M059J (cell line): ENCODE results near the gene GDPD2. TPM values are rescaled to one million over a fixed set of nuclear protein-coding genes. Genes with fewer than 3 reads are reported as not detected.

Source experiments
- DNase-seq: peaks from one replicate; pipeline ENCODE4 v3.0.0-alpha.2; 2012; ENCODE audit warnings: low read depth
- total RNA-seq: library from RNA; depleted of rRNA; stranded (reverse); fragments of >200 nt; shearing (Covaris generic); gene quantifications from 2 replicates; pipeline ENCODE4 v1.2.3, GENCODE V29; 2014

GDPD2 gene
- total RNA-seq, 1 experiment from 2014 or later: not detected

GRCh38 chrX:70437011-70437410, 13.9 kb downstream of the GDPD2 start:
- no peak for DNase-seq

GRCh38 chrX:70437921-70438665, 15.0 kb downstream of the GDPD2 start:
- DNase-seq: peak; percentile 31

DNA sequence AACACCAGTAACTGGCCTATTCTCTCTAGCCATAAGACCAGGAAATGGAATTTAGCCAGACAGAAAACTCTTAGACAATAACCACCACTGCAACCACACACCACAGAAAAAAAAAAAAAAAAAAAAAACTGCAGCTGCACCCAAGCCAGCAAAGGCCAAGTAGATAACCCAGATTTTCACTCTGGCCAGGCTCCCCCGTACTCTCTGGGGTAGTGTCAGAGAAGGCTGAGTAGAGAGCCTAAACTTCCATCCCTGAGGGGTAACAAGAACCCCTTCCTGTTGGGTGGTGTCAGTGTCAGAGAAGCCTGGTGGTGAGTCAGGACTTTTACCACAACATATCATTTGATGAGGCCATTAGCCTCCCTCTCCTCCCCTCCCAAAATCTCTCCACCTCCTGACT, 15.9 kb downstream of the GDPD2 start:
- peak; percentile 74 for DNase-seq

DNA sequence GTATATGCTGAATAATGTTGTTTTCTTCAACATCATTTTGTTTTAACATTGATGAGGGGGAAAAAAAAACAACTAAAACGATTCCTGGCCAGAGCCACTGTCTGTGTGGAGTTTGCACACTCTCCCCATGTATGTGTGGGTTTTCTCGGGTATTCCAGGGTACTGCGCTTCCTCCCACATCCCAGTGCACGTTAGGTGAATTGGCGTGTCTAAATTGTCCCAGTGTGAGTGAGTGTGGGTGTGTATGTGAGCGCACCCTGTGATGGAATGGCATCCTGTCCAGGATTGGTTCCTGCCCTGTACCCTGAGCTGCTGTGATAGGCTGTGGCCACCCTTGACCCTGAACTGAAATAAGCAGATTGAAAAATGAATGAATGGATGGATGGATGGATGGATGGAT, 19.1 kb downstream of the GDPD2 start:
- no peak for DNase-seq

- DNase-seq: peak; percentile 56
These were observed 21.3 kb downstream of the GDPD2 start, which contains the start of gene DLG3 for GRCh38 chrX:70444326-70444945. Gene DLG3 (plus strand): TSS chrX:70444835. CDS start chrX:70445202, 367 bp downstream.

DNA sequence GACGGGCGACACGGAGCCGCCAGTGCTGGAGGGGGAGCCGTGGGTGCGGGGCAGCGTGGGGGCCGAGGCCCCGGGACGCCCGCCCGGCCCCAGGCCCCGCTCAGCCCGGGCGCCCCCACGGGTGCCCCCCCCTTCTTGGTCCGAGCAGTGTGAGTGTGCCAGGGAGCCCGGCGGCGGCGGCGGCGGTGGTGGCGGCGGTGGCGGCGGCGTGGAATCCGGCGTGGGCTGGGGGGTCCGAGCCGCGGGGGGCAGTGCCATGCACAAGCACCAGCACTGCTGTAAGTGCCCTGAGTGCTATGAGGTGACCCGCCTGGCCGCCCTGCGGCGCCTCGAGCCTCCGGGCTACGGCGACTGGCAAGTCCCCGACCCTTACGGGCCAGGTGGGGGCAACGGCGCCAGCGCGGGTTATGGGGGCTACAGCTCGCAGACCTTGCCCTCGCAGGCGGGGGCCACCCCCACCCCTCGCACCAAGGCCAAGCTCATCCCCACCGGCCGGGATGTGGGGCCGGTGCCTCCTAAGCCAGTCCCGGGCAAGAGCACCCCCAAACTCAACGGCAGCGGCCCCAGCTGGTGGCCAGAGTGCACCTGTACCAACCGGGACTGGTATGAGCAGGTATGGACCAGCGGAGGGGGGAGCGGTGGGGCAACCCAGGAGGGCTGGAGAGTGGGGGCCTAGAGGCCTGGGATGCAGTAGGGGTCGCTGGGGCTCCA, 22.0 kb downstream of the GDPD2 start:
- no peak for DNase-seq

- DNase-seq: no peak
These were observed 22.8 kb downstream of the GDPD2 start for GRCh38 chrX:70445951-70446350.

DNA sequence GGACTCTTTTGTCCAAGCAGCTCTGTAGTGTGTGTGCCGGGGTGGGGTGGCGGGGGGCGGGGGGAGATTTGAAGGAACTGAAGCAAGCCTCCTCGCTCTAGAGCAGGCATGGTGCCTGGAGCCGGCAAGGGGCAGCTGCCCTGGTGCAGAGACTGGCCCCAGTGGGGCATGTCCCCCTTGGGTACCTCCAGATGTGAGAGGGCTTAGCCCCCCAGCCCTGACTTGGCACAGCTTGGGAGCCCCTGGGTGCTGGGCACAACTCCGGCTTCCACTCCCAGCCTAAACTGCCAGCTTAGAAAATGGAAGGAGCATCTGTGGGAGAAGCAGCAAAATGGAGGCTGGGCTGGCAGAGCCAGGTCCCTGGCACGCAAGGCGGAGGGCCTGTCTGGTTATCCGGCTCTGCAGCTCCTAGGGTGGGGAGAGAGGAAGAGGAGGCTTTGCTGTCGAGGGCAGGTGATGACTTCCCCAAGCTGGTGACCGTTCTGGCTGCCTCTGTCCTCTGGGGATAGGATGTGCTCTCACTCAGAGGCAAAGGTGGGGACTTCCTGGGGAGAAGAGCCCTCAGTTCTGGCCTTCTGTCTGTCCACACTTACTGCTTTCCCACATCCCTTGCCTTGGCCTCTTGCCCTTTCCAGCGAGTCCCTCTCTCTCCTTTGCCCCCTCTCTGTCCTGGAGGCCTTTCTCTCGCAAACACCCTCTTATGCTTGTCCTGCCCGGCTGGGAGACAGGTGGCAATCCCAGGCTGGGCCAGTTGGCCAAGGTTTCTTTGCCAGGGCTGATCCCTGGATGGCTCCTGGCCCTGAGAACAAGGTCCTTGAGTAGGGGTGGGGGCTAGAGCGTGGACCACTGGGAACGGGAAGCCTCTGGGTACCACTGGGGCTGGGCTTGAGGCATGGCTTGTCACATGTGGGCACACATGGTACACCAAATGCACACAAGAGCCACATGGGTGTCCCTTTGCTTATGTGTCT, 23.6 kb downstream of the GDPD2 start:
- no peak for DNase-seq

DNA sequence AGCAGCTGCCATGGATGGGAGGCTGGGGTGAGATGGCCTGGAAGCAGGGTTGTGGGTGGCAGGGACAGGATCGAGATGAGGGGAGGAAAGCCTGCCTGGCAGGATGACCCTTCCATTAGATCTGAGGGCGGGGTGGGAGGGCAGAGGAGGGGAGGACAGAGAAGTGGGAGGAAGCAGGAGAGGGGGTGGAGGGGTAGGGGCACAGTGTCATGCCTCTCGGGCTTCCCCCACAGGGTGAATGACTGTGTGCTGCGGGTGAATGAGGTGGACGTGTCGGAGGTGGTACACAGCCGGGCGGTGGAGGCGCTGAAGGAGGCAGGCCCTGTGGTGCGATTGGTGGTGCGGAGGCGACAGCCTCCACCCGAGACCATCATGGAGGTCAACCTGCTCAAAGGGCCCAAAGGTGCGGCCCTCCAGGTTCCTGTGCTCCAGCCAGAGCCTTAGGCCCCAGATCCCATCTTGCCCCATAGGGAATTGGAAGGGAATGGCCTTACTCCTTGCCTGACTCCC, 26.4 kb downstream of the GDPD2 start:
- no peak for DNase-seq

DNA sequence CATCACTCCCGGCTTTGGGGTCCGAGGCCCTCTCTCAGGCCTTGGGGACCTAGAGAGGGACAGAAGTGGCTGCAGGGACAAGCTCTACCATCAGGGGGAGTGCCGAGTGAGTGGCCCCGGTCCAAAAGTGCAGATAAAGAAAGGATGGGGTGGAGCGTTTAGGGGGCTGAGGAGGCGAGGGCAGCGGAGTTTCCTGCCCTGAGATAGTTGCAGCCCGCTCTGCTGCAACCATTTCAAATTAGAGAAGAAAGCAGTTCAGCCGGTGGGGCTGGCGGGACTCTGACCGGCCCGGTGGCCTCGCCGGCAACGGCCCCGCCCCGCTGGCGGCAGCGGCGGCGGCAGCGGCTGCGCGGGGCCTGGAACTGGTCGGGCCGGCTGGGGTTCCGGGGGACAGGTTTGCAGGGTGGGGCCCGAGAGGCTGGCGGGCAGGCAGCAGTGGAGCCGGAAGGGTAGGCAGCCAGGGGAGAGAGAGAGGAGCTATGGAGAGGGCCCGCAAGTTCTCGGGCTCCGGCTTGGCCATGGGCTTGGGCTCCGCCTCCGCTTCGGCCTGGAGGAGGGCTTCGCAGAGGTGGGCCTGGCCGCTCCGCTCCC, 29.1 kb downstream of the GDPD2 start:
- peak; percentile 56 for DNase-seq

DNA sequence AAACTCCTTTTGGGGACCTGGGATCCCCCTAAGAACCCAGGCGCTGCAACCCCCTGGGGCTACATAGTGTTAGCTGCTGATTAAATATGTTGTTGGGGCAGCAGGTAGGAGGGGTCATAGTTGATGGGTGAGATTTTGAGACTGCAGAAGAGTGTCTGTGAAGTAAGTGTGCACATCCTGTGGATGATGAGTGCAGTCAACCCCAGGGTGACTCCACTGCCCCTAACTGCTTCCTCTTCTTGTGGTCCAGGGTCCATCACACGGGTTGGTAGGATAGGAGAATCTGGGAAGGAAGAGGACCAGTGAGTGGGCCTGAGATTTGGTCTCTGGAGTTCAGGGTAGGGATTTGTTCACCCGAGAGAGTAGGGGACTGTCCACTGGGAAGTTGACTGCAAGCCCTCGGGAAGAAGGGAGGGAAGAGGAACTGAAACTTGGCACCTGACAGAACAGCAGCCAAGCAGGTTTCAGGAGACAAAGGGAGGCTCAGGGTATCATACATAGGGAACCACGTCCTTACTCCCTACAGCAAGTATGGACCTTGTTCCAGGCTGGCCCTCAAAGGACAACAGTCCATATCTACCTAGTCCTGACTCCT, 30.0 kb downstream of the GDPD2 start:
- DNase-seq: no peak

DNA sequence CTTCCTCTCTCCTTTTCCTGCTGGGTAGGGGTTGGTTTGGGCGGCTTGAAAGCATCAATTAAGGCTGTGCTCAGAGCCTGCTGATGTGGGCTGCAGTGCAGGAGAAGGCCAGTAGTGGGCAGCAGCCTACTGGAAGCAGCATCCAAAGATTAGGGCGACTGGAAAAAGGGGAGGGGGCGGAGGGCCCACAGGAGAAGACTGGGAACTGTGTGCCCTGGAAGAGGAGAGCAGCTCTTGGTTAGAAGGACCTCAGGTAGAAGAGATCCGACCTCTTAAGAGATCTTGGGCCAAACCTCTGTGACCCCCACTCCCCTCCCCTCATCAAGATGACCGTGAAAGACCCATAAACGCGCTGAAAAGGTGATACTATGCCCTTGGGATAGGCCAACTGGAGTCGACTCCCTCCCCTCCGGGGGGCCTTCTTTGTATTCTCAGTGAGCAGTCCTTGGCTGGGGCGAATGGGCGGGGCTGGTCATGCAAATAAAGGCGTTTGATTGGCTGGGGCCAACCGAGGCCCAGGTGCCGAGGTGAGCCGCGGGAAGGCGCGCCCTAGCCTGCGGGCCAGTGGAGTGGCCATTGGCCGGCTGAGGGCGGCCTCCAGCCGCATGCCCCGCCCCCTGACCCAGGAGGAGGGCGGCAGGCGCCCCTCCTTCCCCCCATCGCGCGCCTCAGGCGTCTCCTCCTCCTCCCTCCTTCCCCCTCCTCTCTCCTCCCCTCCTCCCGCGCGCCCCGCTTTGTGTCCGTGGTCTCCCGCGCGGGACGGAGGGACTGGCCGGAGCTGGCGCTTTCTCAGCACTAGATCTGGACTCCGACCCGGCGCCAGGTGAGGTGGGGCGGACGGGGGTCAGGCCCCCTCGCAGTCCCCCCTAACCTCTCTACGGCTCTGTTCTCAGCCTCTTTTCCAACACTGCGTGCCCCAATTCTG, 31.6 kb downstream of the GDPD2 start:
- peak; percentile 32 for DNase-seq

DNA sequence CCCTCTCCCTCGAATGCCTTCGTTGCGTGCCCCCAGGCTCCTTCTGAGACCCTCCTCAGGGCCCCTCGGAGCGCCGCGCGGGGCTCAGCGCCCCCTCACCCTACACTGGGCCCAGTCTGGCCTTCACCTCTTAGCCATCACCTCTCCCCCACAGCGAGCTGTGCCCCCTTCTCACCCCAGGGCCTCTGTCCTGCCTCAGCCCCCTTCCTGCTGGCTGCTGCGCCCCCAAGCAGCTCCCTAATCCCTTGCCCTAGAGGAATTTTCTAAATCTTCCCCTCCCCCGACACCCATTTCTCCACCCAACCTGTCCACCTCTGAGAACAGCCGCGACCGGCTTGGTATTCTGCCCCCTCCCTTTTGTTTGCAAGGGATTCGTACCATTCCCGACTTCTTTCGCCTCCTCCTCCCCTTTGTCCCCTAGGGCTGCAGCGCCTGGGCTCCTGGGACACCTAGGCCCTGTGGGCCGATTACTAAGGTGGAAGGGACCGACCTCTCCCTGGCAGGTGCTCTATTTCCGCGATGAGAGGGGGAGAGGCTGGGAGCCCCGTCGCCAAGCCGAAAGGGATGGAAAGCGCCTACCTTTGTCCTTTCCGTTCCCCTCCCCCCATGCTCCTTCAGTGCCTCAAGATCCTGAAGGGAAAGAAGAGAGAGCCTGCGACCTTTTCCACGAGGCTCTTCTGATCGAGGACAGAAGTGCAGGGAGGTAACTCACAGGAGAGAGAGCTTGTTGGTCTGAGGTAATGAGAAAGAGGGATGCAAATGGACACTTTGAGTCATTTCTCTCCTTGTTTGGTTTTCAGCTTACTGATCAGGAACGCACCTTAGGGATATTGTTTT, 32.5 kb downstream of the GDPD2 start:
- no peak for DNase-seq

DNA sequence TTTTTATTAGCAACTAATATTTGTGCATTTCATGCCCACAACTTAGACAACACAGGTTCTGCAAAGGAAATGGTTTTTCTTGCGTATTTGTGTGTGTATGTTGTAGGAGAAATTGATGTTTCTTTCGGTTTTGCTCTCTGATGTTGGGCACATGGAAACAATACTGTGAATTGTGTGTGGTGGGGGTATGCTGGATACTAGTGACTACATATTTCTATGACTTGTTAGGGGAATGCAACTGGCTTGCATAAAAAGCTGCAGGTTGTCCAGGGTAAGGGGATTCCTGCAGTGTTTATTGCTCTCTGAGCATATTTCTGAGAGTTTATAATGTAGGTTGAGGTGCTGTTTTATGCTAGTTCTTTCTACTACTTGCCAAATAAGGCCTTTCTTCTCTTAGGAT, 33.1 kb downstream of the GDPD2 start:
- no peak for DNase-seq

DNA sequence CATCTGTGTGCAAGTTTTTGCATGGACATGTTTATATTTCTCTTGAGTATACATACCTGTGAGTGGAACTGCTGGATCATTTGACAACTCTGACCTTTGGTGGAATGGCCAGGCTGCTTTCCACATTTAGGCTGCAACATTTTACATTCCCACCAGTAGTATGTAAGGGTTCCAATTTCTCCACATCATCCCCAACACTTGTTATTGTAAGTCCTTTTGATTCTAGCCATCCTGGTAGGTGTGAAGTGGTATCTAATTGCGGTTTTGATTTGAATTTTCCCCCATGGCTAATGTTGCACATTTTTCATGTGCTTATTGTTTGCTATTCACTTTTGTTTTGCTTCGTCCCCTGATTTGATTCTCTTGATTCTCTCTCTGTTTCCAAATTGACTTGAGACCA, 37.9 kb downstream of the GDPD2 start:
- DNase-seq: no peak

- no peak for DNase-seq
These were observed 40.9 kb downstream of the GDPD2 start for GRCh38 chrX:70464051-70464450.

GRCh38 chrX:70466968-70467367, 43.9 kb downstream of the GDPD2 start:
- DNase-seq: no peak

GRCh38 chrX:70468709-70469108, 45.6 kb downstream of the GDPD2 start:
- no peak for DNase-seq
